Tibial nerve (tissue), 4 donors: ENCODE results near the gene RAB12. TPM values are rescaled to one million over a fixed set of nuclear protein-coding genes. Genes with fewer than 3 reads are reported as not detected.

Experiments used
- DNase-seq, 2 donors: peaks; one replicate each; pipeline ENCODE4 v3.0.0-alpha.2; 2019; ENCODE audit warnings: low spot score in 2 of 2
- H3K27ac ChIP-seq, 4 donors: fragments of 200-600 bp; sonication (generic) in 3 of 4; one replicate each; pipeline ENCODE4 v1.5.1; 2017 to 2019; ENCODE audit warnings: mild to moderate bottlenecking in 1 of 4
- H3K27me3 ChIP-seq, 2 donors: fragments of 200-600 bp; sonication (generic) in 1 of 2; one replicate each; pipeline versions ENCODE4 v1.5.1 to v1.6.0; 2017 to 2019
- H3K36me3 ChIP-seq, 3 donors: fragments of 200-600 bp; sonication (generic); one replicate each; pipeline ENCODE4 v1.5.1; 2018 to 2019
- H3K4me1 ChIP-seq, 4 donors: fragments of 200-600 bp; sonication (generic) in 3 of 4; one replicate each; pipeline ENCODE4 v1.5.1; 2017 to 2019
- H3K4me3 ChIP-seq, 4 donors: fragments of 200-600 bp; sonication (generic) in 3 of 4; one replicate each; pipeline ENCODE4 v1.5.1; 2017 to 2019; ENCODE audit warnings: mild to moderate bottlenecking in 1 of 4, moderate library complexity in 1 of 4
- H3K9me3 ChIP-seq, 4 donors: fragments of 200-600 bp; sonication (generic) in 3 of 4; one replicate each; pipeline ENCODE4 v1.5.1; 2017 to 2019
- EP300 ChIP-seq, 2 donors: sonication (generic); formaldehyde crosslinking; IDR thresholded peaks; one replicate each; pipeline ENCODE4 v1.6.1; 2017; ENCODE audit warnings: antibody characterized with exemption in 2 of 2, mild to moderate bottlenecking in 1 of 2
- POLR2A ChIP-seq, 2 donors: fragments of 450-650 bp; IDR thresholded peaks; one replicate each; pipeline ENCODE4 v1.6.1; 2017; ENCODE audit warnings: antibody characterized with exemption in 2 of 2, mild to moderate bottlenecking in 2 of 2, moderate library complexity in 2 of 2
- WGBS, 2 donors: methylation state at CpG; one replicate each; pipeline ENCODE4 v1.1.5; 2018; 5-methylcytosine and 5-hydroxymethylcytosine counted together
- total RNA-seq, 4 donors: library from RNA; depleted of rRNA; stranded (reverse); fragments of >200 nt; gene quantifications; one replicate each; pipeline ENCODE4 v1.1.0, GENCODE V29; 2016
- TF ChIP-seq, protein P1 (sequence below), 5 experiments: fragments of 200-600 bp in 3 of 5; fragments of 450-650 bp in 2 of 5; sonication (generic) in 3 of 5; IDR thresholded peaks; one replicate each; pipeline ENCODE4 v1.5.1; 2016 to 2019; ENCODE audit warnings: antibody characterized with exemption in 5 of 5, mild to moderate bottlenecking in 3 of 5, moderate library complexity in 2 of 5

Gene RAB12
- total RNA-seq, 4 donors from 2014 or later = 36.0 to 102 (median 53.5) TPM

DNA sequence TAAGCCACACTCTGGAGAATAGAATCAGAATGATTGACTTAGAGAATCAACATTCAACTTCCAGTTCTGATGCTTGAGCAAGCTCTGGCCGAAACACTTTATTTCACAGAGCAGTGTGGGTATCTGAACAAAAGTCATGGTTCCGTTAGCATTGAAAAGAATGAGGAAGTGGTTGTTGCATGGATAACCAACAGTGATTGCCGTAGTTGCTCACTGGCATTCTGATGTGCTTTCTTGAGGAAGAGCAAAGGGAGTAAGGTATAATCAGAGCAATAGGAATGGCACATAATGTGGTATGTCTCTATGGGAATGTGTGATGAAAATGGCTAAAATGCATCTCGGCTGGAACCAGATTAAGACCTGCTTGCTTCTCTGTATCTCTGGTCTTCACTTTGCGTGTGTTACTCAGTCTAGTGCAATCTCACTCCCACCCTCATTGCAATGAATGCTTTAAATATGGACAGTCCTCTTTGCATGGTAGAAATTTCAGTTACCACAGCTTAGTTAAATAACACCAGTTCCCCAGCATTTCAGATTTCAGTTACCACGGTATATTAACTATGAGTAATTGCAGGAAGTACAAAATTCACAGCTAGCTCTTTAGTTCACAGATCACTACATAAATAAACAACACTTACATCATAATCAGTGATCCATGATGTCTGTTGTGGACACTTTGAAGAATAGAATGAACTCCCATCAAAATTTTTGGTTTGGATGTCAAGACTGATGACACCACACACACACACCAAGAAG is 7.8 kb upstream of the RAB12 start:
- H3K27me3 ChIP-seq = no peaks in the 10 kb centered on the region
- H3K9me3 ChIP-seq = no peaks in the 10 kb centered on the region
- WGBS, 2 donors = 67 to 84% methylated on average over 6 of the region's 6 CpGs
- H3K36me3 ChIP-seq = no peaks in the 10 kb centered on the region
- H3K4me1 ChIP-seq = peaks cover 0 to 6% (median 2%) of the 10 kb centered on the region in 4 donors
- no peak overlapping the region for H3K4me3 ChIP-seq
- DNase-seq = no peak
- TF ChIP-seq, protein P1, sequence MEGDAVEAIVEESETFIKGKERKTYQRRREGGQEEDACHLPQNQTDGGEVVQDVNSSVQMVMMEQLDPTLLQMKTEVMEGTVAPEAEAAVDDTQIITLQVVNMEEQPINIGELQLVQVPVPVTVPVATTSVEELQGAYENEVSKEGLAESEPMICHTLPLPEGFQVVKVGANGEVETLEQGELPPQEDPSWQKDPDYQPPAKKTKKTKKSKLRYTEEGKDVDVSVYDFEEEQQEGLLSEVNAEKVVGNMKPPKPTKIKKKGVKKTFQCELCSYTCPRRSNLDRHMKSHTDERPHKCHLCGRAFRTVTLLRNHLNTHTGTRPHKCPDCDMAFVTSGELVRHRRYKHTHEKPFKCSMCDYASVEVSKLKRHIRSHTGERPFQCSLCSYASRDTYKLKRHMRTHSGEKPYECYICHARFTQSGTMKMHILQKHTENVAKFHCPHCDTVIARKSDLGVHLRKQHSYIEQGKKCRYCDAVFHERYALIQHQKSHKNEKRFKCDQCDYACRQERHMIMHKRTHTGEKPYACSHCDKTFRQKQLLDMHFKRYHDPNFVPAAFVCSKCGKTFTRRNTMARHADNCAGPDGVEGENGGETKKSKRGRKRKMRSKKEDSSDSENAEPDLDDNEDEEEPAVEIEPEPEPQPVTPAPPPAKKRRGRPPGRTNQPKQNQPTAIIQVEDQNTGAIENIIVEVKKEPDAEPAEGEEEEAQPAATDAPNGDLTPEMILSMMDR (IDR thresholded peaks at IDR 0.05) = no peak
- no peak for TF ChIP-seq POLR2A (IDR thresholded peaks at IDR 0.05)
- TF ChIP-seq EP300 (IDR thresholded peaks at IDR 0.05) = no peak
- no peak overlapping the region for H3K27ac ChIP-seq

DNA sequence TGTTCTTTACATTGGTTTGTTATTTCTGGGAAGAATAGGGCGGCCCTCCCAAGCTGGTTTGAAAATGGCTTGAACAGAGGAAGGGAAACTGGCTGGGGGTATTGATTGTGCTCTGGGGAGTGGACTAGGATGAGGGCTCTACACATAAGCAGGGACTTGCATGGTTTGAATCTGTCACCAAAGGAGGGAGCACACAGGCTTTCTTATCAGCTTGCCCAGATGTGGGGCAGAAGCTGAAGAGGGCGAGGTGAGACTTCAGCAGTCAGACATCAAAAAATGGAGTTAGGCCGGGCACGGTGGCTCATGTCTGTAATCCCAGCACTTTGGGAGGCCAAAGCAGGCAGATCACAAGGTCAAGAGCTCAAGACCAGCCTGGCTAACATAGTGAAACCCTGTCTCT is 7.2 kb upstream of the RAB12 start:
- TF ChIP-seq, protein P1 (IDR thresholded peaks at IDR 0.05) = no peak
- TF ChIP-seq EP300 (IDR thresholded peaks at IDR 0.05) (no peak), POLR2A (IDR thresholded peaks at IDR 0.05) (no peak)
- Histone ChIP-seq H3K36me3 (no peaks in the 10 kb centered on the region), H3K4me1 (peaks cover 0 to 6% (median 2%) of the 10 kb centered on the region in 4 donors), H3K27me3 (no peaks in the 10 kb centered on the region), H3K9me3 (no peaks in the 10 kb centered on the region), H3K4me3 (no peak overlapping the region), H3K27ac (no peak overlapping the region)
- DNase-seq = no peak
- WGBS, 2 donors = 89 to 91% methylated on average over 4 of the region's 4 CpGs

DNA sequence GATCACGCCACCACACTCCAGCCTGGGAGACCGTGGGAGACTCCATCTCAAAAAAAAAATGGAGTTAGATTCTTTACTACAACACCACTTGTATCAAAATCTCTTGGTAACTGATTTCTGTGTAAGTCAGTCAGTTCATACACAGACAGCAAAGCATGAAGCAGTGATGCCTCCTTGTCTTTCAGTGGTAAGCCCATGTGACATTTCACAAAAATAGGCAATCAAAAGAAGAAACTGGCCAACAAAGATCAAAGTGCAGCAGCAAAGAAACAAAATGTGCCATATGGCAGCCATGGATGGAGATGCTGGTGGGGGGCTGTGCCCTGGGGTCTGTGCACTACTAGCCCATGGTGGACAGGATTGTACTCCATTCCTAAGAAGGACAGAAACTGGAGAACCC is 6.7 kb upstream of the RAB12 start:
- Histone ChIP-seq H3K27me3 (no peaks in the 10 kb centered on the region), H3K36me3 (no peaks in the 10 kb centered on the region), H3K4me1 (peaks cover 0 to 9% (median 3%) of the 10 kb centered on the region in 4 donors), H3K27ac (no peak overlapping the region), H3K4me3 (no peak overlapping the region), H3K9me3 (no peaks in the 10 kb centered on the region)
- TF ChIP-seq POLR2A (IDR thresholded peaks at IDR 0.05) (no peak), EP300 (IDR thresholded peaks at IDR 0.05) (no peak)
- TF ChIP-seq, protein P1 (IDR thresholded peaks at IDR 0.05) = no peak
- 93 to 96% methylated on average over 2 of the region's 2 CpGs for WGBS, 2 donors
- no peak for DNase-seq

DNA sequence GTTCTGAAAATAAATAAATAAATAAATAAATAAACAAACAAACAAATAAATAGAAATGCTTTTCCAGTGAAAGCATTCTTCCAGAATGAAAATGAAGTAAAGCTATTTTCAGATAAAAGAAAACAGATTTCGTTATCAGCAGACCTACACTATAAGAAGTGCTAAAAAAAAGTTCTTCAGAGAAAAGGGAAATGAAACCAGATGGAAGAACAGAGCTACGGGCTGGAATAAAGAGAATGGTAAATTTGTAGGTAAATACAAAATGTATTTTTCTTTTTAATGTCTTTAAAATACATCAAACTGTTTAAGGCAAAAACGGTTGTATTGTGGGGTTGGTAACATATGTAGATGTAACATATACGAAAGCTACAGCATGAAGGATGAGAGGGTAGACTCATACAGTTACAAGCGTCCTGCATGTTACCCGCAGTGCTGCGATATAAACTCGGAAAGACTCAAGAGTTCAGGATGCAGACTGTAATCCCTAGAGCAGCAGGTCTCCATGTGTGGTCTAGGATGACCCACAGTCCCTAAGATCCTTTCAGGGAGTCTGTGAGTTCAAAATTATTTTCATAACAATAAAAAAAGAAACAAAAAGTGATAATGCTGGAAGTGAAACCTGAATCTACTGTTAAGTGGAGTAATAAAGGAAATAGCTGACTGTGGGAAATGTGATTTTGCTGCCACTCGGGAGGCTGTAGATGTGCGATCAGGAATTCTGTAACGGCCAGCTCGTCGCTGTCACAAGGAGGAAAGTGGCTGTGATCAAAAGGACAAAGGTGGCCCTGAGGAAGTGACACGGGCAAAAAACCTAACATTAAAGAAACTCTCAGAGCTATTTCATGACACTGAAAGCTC is 5.3 kb upstream of the RAB12 start:
- peak overlapping the region in 2 of 4 donors; percentile 6 to 61 for H3K27ac ChIP-seq
- no peaks in the 10 kb centered on the region for H3K9me3 ChIP-seq
- no peaks in the 10 kb centered on the region for H3K36me3 ChIP-seq
- no peak for DNase-seq
- H3K4me3 ChIP-seq = peak overlapping the region in 2 of 4 donors; percentile 26 to 40
- TF ChIP-seq POLR2A (IDR thresholded peaks at IDR 0.05) (no peak), EP300 (IDR thresholded peaks at IDR 0.05) (no peak)
- TF ChIP-seq, protein P1 (IDR thresholded peaks at IDR 0.05) = no peak
- H3K27me3 ChIP-seq = no peaks in the 10 kb centered on the region
- H3K4me1 ChIP-seq = peaks cover 0 to 22% (median 14%) of the 10 kb centered on the region in 4 donors
- WGBS, 2 donors = 40 to 42% methylated on average over 14 of the region's 14 CpGs

DNA sequence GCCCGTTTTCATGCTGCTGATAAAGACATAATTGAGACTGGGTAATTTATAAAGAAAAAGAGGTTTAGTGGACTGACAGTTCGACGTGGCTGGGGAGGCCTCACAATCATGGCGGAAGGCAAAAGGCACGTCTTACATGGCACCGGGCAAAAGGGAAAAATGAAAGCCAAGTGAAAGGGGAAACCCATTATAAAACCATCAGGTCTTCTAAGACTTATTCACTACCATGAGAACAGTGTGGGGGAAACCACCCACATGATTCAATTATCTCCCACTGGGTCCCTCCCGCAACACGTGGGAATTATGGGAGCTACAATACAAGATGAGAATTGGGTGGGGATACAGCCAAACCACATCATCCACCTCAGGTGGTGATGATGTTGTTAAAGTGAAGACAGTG is 3.3 kb upstream of the RAB12 start:
- TF ChIP-seq EP300 (IDR thresholded peaks at IDR 0.05) = no peak
- TF ChIP-seq POLR2A (IDR thresholded peaks at IDR 0.05) = no peak
- TF ChIP-seq, protein P1 (IDR thresholded peaks at IDR 0.05) = no peak
- H3K36me3 ChIP-seq = no peaks in the 10 kb centered on the region
- no peaks in the 10 kb centered on the region for H3K9me3 ChIP-seq
- peaks cover 0 to 30% (median 23%) of the 10 kb centered on the region in 4 donors for H3K4me1 ChIP-seq
- DNase-seq = no peak
- H3K27ac ChIP-seq = no peak overlapping the region
- WGBS, 2 donors = 86 to 90% methylated on average over 8 of the region's 8 CpGs
- no peak overlapping the region for H3K4me3 ChIP-seq
- no peaks in the 10 kb centered on the region for H3K27me3 ChIP-seq
